HG03520 (cell line): Measurements from ENCODE around the gene WNT11.

ENCODE experiments used
- ATAC-seq: cut with Tn5 transposase; IDR thresholded peaks from one replicate; pipeline ENCODE4 v1.9.1; 2021; ENCODE audit warnings: mild to moderate bottlenecking, moderate library complexity; ENCODE audit not compliant: unreplicated experiment

The WNT11 gene

DNA sequence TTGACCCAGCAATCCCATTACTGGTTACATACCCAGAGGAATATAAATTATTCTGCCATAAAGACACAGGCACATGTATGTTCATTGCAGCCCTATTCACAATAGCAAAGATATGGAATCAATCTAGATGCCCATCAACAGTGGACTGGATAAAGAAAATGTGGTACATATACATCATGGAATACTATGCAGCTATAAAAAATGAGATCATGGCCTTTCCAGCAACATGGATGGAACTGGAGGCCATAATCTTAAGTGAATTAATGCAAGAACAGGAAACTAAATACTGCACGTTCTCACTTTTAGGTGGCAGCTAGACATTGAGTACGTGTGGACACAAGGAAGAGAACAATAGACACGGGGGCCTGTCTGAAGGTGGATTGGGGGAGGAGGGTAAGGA is 15.1 kb upstream of the WNT11 start:
- ATAC-seq = no peak

DNA sequence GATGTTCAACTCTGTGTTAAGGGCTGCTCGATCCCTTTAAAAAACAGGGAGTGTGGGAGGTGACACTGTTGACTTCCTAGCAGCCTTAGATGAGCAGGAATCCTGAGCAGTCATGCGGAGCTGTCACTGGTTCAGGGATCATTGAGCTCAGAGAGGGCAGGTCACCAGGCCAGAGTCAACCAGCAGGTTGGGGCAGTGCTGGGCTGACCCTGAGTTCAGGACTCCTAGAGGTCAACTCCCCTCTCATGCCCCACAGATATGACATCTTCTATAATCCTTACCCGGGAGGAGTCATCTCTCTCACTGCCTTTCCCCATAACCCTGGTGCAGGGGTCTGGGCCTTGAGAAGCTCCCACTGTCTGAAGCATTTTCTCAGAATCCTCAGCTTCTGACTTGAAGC is 12.9 kb upstream of the WNT11 start:
- ATAC-seq = no peak

DNA sequence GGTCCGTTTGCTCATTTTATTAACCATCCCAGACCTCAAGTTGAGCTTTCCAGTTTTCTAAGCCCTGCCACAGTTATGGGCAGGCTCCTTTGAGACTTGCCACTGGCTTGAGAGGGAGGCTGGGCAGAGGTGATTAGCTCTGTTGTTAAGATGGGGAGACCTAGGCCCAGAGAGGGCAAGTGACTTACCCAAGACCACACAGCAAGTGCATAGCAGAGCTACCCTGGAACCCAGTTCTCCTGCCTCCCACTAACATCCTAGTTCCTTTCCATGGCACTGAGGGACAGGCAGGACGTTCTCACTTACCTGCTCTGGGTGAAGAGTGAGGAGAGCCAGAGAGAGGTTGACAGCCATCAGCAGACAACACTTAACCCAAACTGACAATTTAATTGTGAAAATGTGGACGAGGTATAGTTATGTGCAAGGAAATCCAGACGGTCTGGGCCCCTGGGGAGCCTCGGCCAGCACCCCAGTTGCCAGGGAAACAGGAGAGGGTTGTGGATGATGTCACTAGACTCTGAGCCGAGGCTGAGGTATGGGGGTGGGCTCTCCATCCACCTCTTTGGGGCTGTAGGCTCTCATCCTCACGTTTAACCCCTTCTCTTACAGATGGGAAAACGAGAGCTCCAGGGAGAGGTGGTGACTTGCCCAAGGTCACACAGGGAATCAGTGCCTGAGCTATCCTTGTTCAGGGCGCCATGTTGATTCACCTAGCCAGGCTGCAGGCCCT is 12.3 kb upstream of the WNT11 start:
- ATAC-seq = no peak

DNA sequence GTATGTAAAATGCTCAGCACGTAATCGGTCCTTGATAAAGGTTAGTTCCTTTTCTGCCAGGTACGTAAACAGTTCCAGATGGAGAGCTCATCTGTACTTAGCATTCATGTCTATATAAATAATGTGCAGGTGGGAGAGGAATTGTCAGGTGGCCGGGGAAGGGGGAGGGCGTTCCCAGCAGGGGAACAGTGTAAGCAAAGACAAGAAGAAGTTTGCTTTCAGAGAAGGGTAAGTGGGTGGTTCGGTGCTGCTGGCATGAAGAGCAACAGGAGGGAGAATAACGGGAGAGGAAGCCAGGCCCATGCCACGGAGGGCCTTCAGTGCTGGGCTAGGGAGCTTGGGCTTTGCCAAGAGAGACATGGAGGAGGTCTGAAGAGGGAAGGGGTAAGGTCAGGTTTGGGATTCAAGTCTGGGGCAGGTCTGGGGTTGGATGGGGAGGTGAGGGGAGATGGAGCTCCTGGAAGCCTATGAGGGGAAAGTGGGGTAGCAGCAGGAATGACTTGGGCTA is 11.4 kb upstream of the WNT11 start:
- ATAC-seq = no peak

DNA sequence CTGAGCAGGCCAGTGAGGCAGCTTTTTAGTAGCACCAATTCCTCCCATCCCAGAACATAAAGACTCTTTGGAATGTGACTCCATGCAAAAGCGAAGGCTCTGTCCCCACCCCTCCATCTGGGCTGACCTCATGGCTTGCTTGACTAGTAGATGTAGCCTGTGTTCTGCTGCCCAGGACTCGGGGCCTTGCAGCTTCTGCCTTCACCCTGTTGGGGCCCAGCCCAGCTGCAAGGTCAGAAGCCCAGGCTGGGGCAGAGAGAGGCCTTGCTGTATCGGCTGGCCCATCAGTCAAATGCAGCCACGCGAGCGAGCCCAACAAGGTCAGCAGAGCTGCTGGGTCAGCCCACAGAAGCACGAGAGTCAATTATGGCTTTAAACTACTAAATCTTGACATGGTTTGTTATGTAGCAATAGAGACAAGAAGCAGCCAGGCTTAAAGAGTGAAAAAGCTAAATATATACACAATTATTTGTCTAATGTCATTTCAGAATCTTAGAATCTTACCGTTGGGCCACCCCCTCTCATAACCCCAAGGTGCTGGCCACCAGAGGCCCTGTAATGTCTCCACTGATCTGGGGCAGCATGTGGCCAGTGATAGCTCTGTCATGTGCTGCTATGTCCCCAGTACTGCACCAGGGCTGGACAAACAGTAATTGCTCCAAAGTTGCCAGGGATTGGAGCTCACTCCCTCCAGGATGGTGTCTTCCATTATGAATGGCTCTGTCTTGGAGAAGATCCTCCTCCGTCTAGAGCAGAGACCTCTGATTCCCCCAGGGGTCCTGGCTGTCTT is 10.4 kb upstream of the WNT11 start:
- ATAC-seq = no peak

DNA sequence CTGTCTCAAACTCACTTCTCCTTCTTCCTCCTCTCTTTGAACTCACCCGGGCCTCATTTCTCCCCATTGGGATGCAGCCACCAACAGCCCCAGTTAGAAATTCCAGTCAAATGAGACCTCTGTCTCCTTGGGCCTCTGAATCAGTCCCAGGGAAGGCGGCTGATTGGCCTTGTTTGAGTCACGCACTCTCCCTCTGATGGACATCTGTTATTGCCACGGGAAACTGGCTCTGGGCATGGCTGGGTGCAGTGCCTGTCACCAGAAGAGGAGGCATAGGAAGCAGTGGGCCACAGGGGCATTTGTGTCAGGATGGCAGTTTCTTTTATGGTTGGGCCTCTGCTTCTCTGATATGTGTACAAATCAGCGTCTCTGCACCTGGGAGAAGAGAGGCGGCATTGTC is 9.6 kb upstream of the WNT11 start:
- ATAC-seq = no peak

DNA sequence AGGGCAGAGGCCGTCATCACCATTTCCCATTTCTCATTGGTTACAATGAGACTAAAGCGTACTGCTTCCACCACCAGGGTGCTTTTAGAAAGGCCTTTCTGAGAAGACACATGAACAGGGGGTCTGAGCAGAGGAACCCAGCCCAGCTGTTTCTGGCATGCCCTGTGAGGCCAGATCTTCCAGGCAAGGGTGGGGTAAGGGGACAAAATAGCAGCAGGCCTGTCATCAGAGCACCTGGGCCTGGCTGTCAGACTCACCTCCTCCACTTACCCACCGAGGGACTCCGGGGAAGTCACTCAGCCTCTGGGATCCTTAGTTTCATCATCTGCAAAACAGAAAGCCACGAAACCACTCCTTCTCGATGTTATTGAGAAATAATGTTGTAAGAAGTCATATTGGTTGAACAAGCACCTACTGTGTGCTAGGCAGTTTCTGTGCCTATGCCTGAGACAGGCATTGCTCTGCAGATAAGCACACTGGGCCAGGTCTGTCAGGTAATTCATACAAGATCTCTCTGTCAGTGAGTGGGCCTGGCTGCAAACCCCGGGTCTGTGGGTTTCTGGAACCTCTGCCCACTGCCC is 8.8 kb upstream of the WNT11 start:
- no peak for ATAC-seq

DNA sequence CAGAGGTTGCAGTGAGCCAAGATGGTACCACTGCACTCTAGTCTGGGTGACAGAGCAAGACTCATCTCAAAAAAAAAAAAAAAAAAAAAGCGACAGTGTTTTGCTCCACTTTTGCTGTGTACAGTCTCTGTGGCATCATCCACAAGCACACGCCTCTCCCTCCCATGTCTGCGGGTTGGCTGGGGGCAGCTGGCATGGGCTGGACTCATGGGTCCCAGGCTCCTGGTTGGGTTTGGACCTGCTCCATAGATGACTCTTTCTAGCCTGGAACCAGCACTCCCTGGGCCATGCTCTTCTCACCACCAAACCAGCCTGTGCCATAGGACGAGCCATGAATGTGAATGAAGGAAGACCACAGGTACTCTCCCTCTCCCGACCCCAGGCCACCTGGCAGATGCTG is 7.9 kb upstream of the WNT11 start:
- ATAC-seq = no peak

DNA sequence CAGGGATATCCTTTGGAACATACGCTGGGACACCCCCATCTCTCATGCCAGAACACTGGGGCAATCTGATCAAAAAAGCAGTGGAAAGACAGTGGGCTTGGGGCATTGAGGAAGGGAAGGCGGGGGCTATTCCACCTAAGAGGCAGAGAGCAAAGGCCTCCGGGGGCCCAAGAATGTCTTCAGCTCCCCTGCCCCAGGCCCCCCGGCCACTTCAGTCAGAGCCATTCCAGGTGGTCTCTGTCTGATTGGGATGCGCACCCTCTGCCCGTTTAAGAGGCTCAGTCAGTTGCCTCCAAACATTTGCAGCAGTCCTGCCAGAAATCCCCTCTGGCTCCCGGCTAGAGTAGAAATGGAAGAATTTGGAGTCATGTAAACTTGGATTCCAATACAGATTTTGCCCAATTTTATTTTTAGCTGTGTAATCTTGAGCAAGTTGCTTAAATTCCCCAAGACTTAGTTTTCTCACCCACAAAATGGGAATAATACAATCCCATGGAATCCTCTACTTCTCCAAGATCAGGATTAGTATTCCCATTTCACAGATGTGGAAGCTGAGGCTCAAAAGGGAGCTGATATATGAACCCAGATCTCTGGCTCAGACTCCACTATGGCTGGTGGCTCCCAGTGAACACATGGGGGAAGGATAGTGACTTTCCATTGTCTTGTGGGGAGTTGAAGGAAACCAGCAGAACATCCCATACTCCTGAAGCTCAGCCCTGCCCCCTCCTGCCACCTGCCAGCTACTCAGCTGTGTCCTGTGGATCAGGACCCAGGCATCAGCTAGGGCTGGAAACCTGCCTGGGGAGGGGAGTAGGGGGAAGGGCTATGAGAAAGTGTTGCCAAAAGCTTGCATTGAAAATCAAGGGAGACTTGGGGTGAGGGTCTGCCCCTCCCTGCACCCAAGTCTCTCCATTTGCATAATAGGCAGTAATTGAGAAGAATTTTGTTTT is 6.1 kb upstream of the WNT11 start:
- no peak for ATAC-seq

DNA sequence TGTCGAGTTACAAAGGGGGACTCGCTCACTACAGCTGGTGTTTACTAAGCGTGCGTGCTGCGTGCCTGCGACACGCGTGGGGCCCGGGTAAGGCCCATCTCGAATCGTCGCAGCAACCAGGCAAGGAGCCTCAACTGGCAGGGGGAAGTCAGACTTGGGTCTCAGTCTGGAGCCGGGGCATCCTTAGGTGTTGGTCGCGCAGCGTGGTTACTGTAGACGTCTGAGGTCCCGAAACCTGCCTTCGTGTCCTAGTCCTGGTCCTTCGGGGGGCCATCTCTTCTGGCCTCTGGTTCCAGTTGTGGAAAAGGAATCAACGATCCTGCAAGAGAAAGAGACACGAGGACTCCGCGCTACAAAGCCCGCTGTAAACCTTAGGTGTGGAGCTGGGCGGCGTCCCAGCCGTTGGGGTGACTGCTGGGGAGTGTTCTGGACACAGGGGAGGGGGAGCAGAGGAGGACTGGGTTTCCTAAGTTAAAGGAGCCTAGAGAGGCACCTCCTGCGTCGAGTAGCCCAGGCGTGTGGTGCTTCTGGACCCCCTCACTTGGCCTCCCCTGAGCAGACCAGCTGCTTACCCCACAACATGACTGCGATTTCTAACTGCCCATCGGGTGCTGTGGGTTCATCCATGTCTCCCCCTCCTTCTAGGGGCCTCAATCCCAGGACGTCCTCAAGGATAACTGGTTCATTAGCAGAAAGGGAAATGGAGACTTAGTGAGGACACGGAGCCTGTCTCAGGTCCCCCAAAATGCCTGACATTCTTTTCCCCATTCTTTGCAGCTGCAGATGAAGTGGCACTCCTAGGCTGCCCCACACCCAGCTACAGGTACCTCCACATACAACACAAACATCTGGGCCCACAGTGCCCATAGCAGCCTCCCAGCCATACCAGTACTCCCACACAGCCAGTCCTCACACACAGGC is 4.9 kb upstream of the WNT11 start:
- no peak for ATAC-seq

DNA sequence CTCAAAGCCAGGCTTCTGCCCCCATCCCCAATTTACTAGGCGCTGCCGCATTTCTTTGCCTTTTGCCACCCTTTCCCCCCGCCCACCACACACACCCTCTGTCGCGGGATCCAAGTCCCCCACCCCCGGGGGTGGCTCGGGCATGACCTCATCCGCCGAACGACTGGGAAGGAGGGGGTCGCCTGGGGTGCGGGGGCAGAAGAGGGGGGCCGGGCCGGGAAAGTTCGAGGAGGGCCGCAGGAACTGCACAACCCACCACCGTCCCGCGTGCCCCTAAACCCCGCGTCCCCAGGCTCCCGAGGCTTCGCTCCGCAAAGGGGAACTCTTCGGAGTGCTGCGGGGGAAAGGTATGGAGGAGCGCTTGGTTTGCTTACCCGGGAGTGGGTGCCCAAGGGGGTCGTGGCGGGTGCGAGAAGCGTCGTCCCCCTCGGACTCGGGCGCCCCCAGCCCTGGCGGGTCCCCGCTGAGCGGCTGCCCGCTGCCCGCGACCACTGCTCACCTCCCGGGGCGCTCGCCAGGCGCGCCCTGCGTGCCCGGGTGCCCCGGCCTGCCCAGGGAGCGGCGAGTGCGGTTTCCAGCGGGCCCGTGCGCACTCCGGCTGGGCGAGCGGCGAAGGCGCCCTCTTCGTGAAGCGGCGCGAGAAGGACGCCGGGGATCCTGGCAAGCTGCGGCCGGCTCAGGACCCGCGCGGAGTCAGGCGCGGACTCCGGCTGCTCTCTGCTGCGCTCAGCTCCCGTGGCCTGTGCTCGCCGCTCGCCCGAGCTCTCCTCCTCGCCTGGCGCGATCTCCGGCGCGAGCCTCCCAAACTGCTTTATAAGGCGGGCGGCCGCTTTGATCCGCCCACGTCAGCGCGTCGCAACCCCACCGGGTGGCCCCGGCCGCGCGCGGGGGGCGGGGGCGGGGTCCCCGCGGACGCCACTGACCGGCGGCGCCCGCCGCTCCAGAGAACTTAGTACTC is 4.0 kb upstream of the WNT11 start:
- no peak for ATAC-seq

DNA sequence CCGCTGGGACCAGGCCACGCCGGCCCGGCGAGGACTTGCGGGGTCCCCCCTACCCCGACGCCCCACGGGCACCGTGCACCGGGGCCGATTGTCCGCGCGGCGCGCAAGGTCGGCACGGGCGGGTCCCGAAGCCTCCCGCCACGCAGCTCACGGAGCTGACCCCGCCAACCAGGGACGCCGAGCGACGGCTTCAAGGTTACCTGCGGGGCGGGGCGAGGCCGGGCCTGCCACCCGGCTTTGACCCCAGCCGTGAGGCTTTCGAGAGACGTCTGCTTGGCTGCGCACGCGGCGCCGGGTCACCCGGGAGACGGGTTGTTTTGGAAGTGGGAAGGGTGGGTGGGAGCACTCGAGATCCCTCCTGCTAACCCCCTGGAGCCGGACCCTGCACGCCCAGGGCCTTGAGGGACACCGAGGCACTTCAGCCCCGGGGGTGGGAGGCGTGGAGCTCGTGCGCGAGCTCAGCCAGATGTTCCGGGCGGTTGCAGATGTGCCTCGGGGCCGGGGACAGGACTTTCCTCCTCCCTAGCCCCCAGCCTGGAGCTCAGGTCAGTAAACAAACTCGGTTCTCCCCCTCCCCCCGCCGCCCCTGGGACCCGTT is 3.2 kb upstream of the WNT11 start:
- ATAC-seq = no peak

DNA sequence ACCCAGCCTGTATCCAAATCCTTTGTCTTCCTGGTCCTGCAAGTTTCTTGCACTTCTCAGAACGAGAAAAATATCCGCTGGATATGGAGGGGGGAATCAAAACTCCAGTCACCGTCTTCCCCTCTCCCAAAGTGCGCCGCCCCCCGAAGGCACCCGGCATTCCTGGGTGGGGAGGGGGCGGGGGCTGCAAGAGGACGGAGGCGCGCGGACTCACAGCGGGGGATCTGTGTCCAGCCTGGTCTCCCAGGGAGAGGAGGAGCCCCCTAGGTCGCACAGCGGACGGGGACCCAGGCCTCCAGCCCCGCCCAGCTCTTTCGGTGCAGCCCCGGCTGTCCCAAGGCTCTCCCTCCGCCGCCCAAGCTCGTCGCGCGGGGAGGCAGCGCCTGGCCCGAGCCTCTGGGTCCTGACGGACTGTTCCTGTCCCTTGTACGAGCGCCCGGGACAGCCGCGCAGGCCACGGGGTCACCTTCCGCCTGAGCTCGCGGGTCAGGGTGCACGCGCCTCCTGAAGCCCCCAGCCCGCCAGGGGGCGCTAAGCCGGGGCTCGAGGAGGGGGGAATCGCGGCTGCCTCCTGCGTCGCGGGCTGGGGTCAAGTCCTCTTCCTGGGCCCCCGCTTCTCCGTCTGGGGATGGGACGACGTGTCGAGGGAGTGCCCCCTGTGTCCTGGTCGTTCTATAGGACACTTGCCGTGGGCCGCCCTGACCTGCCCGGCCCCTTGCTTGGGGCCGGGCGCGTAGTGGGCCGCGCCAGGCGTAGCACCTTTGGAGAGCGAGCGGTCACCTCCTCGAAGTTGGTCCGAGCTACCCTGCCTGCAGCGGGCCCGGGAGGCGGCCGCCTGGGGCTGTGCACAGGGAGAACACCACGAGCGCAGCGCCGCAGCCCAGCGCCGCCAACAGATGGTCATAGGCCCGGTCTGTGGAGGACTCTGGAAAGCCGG is 2.4 kb upstream of the WNT11 start:
- ATAC-seq = no peak

DNA sequence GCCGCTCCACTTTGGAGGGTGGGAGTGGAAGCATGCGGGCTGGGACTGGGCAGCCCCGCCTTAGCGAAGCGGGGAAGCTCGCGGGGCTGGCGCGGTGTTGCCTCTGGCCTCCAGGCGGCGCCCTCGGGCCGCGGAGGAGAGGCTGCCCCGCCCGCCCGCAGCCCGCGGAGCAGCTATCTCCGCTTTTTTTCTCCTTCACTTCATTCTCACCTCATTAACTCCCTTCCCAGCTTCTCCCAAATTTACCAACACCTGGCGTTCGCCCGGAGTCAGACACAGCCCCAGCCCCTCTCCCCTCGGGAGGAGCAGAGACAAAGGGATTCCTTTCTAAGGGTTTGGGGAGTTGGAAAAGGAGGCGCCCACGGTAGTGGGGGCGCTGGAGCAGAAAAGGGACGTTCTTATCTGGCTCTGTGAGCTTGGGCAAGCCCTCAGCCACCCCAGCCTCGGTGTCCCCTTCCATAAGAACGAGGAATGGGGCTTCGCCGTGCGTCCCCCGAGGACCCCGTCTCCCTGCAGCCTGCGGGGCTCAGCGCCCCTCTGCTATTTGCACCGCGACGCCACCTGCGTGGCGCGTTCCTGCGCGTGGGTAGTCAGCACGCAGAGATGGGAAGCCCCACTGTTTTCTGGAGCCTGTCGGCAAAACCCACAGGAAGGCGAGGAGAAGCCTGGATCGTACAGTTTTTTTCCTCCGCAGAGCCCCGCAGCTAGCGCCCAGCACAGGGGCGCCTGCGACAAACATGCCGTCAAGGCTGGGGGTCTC is 1.5 kb upstream of the WNT11 start:
- ATAC-seq = no peak

DNA sequence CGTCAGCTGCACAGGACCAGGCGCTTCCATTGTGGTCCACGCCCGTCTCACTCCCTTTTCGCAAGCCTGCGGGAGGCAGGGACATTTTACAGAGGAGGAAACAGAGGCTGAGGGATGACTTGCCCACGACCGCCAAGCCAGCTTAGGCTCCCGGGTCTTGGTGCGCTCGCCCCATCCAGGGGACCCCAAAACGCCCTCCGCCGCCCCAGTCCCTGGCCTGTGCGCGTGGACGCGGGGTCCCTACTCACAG is 300 bp downstream of the WNT11 start:
- no peak for ATAC-seq

DNA sequence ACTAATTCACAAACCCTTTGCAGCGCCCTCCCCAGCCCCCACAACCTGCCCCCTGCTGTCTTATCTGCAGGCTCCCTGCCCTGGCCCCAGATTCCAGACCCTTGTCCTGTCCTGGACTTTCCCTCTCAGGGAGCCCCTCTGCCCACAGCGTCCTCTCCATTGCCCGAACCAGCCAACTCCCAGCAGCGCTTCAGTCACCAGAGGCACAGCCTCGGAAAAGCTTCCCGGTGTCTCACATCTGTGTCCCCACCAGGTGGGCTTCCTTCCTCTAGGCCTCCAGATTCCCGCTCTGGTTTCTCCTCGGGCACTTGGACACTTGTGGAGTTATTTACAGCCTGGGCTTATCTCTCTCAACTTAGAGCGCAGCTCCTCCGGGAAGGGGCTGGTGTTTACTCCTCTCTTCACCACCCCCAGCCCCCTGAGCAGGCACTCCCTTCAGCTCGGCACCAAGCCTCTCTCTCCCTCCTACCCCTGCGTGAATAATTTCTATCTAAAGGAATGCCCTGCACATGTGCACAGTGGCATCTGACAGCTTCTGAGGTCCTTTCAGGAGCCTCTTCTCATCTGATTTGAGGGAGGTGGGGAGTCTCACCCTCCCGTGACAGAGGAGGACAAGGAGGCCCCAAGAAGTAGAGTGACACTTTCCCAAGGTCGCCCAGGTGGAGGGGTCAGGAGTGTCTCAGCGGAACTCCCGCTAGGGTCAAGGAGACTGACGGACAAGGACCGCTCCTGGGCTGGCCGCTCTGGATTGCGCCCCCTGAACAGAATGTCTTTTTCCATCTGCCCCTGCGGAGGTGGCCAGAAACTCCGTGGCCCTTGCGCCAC is 838 bp downstream of the WNT11 start:
- no peak for ATAC-seq
